Fibroblast of lung (primary cell): ENCODE measurements around the gene TMEM163. TPM values are rescaled to one million over a fixed set of nuclear protein-coding genes. Genes with fewer than 3 reads are reported as not detected.

Source experiments
- DNase-seq, 2 donors: peaks; one replicate each; pipeline versions ENCODE4 v3.0.0 to v3.0.0-alpha.2; 2010; ENCODE audit warnings: low read depth in 2 of 2
- H2AFZ ChIP-seq: 2 replicates; pipeline ENCODE4 v1.5.1; 2012; ENCODE audit warnings: low read length, control low read depth, inconsistent platforms
- H3K27ac ChIP-seq: 2 replicates; pipeline ENCODE4 v1.5.1; 2011; ENCODE audit warnings: low read length, control low read depth; ENCODE audit not compliant: insufficient read depth
- H3K27me3 ChIP-seq: 2 replicates; pipeline ENCODE4 v1.5.1; 2011; ENCODE audit warnings: mild to moderate bottlenecking, low read length; ENCODE audit not compliant: control insufficient read depth, insufficient read depth
- H3K36me3 ChIP-seq: 2 replicates; pipeline ENCODE4 v1.5.1; 2011; ENCODE audit warnings: low read length; ENCODE audit not compliant: control insufficient read depth, insufficient read depth
- H3K4me1 ChIP-seq: 2 replicates; pipeline ENCODE4 v1.5.1; 2011; ENCODE audit warnings: low read length; ENCODE audit not compliant: control insufficient read depth, insufficient read depth; ENCODE audit errors: extremely low read depth
- H3K4me2 ChIP-seq: 2 replicates; pipeline ENCODE4 v1.5.1; 2011; ENCODE audit warnings: low read length, control low read depth; ENCODE audit not compliant: insufficient read depth; ENCODE audit errors: extremely low read depth
- H3K4me3 ChIP-seq, 4 experiments: fragments of 200-600 bp in 1 of 4; sonication (generic) in 1 of 4; replicated peaks in 1 of 4; 2 replicates each; pipeline ENCODE4 v1.5.1; 2011 to 2016; ENCODE audit warnings: low read length in 4 of 4, low read depth in 3 of 4, mild to moderate bottlenecking in 3 of 4, control low read depth in 2 of 4, inconsistent platforms in 1 of 4, mixed read lengths in 1 of 4; ENCODE audit not compliant: insufficient read depth in 1 of 4; ENCODE audit errors: control extremely low read depth in 1 of 4
- H3K79me2 ChIP-seq: 2 replicates; pipeline ENCODE4 v1.5.1; 2012; ENCODE audit warnings: mild to moderate bottlenecking, low read length, inconsistent platforms; ENCODE audit not compliant: control insufficient read depth, insufficient read depth
- H3K9ac ChIP-seq: 2 replicates; pipeline ENCODE4 v1.5.1; 2011; ENCODE audit warnings: mild to moderate bottlenecking, low read length, control low read depth; ENCODE audit not compliant: insufficient read depth
- H3K9me3 ChIP-seq: 2 replicates; pipeline ENCODE4 v1.5.1; 2012; ENCODE audit warnings: low read depth, low read length; ENCODE audit not compliant: control insufficient read depth, insufficient read depth
- H4K20me1 ChIP-seq: 2 replicates; pipeline ENCODE4 v1.5.1; 2011; ENCODE audit warnings: low read length; ENCODE audit not compliant: control insufficient read depth, insufficient read depth; ENCODE audit errors: extremely low read depth
- EZH2 ChIP-seq: IDR thresholded peaks from 2 replicates; pipeline ENCODE4 v1.5.1; 2012; ENCODE audit warnings: low read length, control low read depth, mild to moderate bottlenecking; ENCODE audit errors: missing control alignments
- polyA plus RNA-seq, 2 donors: library from polyadenylated mRNA; depleted of rRNA in 1 of 2; stranded (reverse) in 1 of 2; unstranded in 1 of 2; fragments of >200 nt; gene quantifications; 2 replicates each; pipeline ENCODE4 v1.2.1, GENCODE V29; 2011 to 2012; ENCODE audit warnings: missing spikeins in 1 of 2
- total RNA-seq: library from RNA; depleted of rRNA; stranded (reverse); fragments of >200 nt; gene quantifications from 2 replicates; pipeline ENCODE4 v1.2.1, GENCODE V29; 2014
- TF ChIP-seq, protein P1 (sequence below), 2 donors: IDR thresholded peaks in 1 of 2; conservative IDR thresholded peaks in 1 of 2; 1 replicate in 1 of 2; 2 replicates in 1 of 2; pipeline ENCODE4 v1.5.1; 2011 to 2012; ENCODE audit warnings: low read length in 2 of 2, control low read depth in 1 of 2, inconsistent platforms in 1 of 2, low read depth in 1 of 2, mild to moderate bottlenecking in 1 of 2

TMEM163 gene
- total and polyA plus RNA-seq, 2 donors (not counting 1 experiment from before 2014, with no cell fraction given) = under 0.01 to 0.03 TPM

DNA sequence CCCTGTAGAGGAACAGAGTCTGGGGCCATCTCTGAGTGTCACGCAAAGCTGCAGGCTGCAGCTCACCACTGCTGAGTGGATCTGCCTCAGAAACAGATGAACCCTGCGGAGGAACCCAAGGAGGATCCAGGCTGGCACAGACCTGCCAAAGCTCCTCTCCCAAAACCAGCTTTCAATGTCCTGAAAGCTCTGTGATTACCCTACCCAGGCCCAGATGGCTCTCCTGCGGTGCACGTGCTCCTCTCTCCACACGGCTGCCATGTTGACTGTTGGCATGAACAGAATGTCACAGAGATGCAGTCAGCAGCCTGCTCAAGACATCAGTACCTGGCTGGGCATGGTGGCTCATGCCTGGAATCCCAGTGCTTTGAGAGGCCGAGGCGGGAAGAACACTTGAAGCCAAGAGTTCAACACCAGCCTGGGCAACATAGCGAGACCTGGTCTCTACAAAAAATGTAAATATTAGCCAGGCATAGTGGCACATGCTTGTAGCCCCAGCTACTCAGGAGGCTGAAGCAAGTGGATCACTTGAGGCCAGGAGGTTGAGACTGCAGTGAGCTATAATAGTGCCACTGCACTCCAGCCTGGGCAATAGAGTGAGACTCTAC, 248.1 kb downstream of the TMEM163 start:
- Histone ChIP-seq H4K20me1 (no peaks in the 10 kb centered on the region), H3K9me3 (no peaks in the 10 kb centered on the region), H3K27ac (no peak overlapping the region), H3K4me2 (no peak overlapping the region), H3K9ac (no peak overlapping the region), H3K36me3 (no peaks in the 10 kb centered on the region), H3K4me3 (no peak overlapping the region), H2AFZ (no peak overlapping the region), H3K79me2 (no peaks in the 10 kb centered on the region), H3K4me1 (no peaks in the 10 kb centered on the region), H3K27me3 (peaks cover 2% of the 10 kb centered on the region)
- TF ChIP-seq EZH2 = no peak
- TF ChIP-seq, protein P1, sequence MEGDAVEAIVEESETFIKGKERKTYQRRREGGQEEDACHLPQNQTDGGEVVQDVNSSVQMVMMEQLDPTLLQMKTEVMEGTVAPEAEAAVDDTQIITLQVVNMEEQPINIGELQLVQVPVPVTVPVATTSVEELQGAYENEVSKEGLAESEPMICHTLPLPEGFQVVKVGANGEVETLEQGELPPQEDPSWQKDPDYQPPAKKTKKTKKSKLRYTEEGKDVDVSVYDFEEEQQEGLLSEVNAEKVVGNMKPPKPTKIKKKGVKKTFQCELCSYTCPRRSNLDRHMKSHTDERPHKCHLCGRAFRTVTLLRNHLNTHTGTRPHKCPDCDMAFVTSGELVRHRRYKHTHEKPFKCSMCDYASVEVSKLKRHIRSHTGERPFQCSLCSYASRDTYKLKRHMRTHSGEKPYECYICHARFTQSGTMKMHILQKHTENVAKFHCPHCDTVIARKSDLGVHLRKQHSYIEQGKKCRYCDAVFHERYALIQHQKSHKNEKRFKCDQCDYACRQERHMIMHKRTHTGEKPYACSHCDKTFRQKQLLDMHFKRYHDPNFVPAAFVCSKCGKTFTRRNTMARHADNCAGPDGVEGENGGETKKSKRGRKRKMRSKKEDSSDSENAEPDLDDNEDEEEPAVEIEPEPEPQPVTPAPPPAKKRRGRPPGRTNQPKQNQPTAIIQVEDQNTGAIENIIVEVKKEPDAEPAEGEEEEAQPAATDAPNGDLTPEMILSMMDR (conservative IDR thresholded peaks at IDR 0.05 in 1 of 2, IDR thresholded peaks at IDR 0.05 in 1 of 2; ENCODE audit: low read depth in 1 of 2, low read length in 2 of 2) = no peak
- DNase-seq = no peak

DNA sequence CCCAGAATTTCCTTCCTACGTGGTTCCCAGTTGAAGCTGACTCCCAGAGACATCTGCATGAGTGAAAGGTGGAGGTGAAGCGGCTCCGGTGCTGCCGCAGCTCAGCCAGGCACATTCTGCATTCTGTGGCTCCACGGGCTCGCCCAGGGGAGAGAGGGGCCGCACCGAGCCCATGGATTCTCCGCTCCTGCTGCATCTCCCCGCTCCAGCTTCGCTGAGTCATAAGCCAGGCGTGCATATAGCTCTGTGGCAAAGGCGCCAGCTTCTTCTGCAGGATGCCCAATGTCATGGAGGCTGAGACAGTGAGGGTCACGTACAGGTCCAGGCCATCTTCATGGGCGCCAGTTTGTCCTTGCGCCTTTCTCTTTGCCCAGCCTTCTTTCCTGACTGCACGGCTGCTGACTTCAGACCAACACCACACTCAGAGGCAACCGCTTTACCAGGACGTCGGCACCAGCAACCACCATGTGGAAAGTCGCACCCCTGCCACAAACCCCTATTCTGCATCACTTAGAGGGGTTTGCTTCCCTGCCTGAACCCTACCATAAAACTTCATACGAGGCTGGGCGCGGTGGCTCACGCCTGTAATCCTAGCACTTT, 249.2 kb downstream of the TMEM163 start:
- Histone ChIP-seq H3K4me3 (no peak overlapping the region), H3K79me2 (no peaks in the 10 kb centered on the region), H3K9ac (no peak overlapping the region), H3K27ac (no peak overlapping the region), H4K20me1 (no peaks in the 10 kb centered on the region), H3K9me3 (no peaks in the 10 kb centered on the region), H3K27me3 (peaks cover 2% of the 10 kb centered on the region), H3K4me2 (no peak overlapping the region), H3K36me3 (no peaks in the 10 kb centered on the region), H2AFZ (no peak overlapping the region), H3K4me1 (no peaks in the 10 kb centered on the region)
- no peak for TF ChIP-seq EZH2
- TF ChIP-seq, protein P1 (conservative IDR thresholded peaks at IDR 0.05 in 1 of 2, IDR thresholded peaks at IDR 0.05 in 1 of 2; ENCODE audit: low read depth in 1 of 2, low read length in 2 of 2) = no peak
- DNase-seq = no peak

DNA sequence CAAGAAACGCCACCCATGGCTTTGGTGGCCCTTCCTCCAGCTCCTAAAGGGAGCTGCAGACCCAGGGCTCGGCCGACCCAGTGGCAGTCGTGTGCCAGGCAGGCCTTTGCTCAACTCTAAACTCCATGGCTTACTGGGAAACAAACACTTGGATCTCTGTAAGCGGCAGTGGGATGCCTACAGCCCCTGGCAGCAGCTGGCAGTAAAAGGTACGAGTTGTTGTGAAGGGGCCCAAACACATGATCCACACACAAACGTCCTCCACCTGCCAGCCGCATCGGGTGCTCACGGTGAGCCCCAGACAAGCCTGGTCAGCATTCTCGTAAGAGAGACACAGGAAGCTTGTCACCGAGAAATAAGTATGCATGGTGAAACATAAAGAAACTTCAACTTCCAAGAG, 250.0 kb downstream of the TMEM163 start:
- Histone ChIP-seq H3K9me3 (no peaks in the 10 kb centered on the region), H4K20me1 (no peaks in the 10 kb centered on the region), H2AFZ (no peak overlapping the region), H3K4me2 (no peak overlapping the region), H3K4me3 (no peak overlapping the region), H3K27me3 (peaks cover 2% of the 10 kb centered on the region), H3K9ac (no peak overlapping the region), H3K27ac (no peak overlapping the region), H3K36me3 (no peaks in the 10 kb centered on the region), H3K79me2 (no peaks in the 10 kb centered on the region), H3K4me1 (no peaks in the 10 kb centered on the region)
- no peak for DNase-seq
- TF ChIP-seq, protein P1 (conservative IDR thresholded peaks at IDR 0.05 in 1 of 2, IDR thresholded peaks at IDR 0.05 in 1 of 2; ENCODE audit: low read depth in 1 of 2, low read length in 2 of 2) = no peak
- no peak for TF ChIP-seq EZH2
